HepG2 (cell line): Measurements from ENCODE around the gene NDEL1. TPM values are rescaled to one million over a fixed set of nuclear protein-coding genes. Genes with fewer than 3 reads are reported as not detected.

ENCODE experiments used
- HOXD1 ChIP-seq: sonication (generic); formaldehyde crosslinking; IDR thresholded peaks from 2 replicates; pipeline ENCODE4 v1.5.0; 2020; ENCODE audit warnings: missing genetic modification reagents
- NFE2 ChIP-seq: sonication (generic); formaldehyde crosslinking; IDR thresholded peaks from 2 replicates; pipeline ENCODE4 v1.4.0; 2020; ENCODE audit warnings: missing genetic modification reagents
- RCOR2 ChIP-seq: IDR thresholded peaks from 2 replicates; pipeline ENCODE4 v1.6.1; 2016; ENCODE audit warnings: missing biosample characterization, missing genetic modification reagents
- SNAPC2 ChIP-seq: sonication (generic); formaldehyde crosslinking; IDR thresholded peaks from 2 replicates; pipeline ENCODE4 v1.8.1; 2022; ENCODE audit warnings: mild to moderate bottlenecking, missing genetic modification reagents
- STAT5B ChIP-seq: sonication (generic); formaldehyde crosslinking; IDR thresholded peaks from 2 replicates; pipeline ENCODE4 v1.4.0; 2020; ENCODE audit warnings: missing genetic modification reagents
- USF2 ChIP-seq, 2 experiments: sonication (generic) in 1 of 2; formaldehyde crosslinking in 1 of 2; IDR thresholded peaks; 2 replicates each; pipeline versions ENCODE4 v1.5.1 to v1.6.1; 2011 to 2020; ENCODE audit warnings: borderline replicate concordance in 1 of 2, low read depth in 1 of 2, low read length in 1 of 2, mild to moderate bottlenecking in 1 of 2, missing genetic modification reagents in 1 of 2, moderate library complexity in 1 of 2
- ZBTB44 ChIP-seq: sonication (generic); formaldehyde crosslinking; IDR thresholded peaks from 2 replicates; pipeline ENCODE4 v1.4.0; 2020; ENCODE audit warnings: missing genetic modification reagents
- ZFP82 ChIP-seq: sonication (generic); formaldehyde crosslinking; IDR thresholded peaks from 2 replicates; pipeline ENCODE4 v1.5.1; 2020; ENCODE audit warnings: mild to moderate bottlenecking, missing genetic modification reagents, borderline replicate concordance
- ZNF607 ChIP-seq: sonication (generic); formaldehyde crosslinking; IDR thresholded peaks from 2 replicates; pipeline ENCODE4 v1.5.1; 2020; ENCODE audit warnings: missing genetic modification reagents, mild to moderate bottlenecking, borderline replicate concordance
- ZNF781 ChIP-seq: sonication (generic); formaldehyde crosslinking; IDR thresholded peaks from 2 replicates; pipeline ENCODE4 v1.5.1; 2020; ENCODE audit warnings: borderline replicate concordance, mild to moderate bottlenecking, missing genetic modification reagents; ENCODE audit errors: not compliant biosample characterization
- polyA plus RNA-seq, 8 experiments: library from polyadenylated mRNA; depleted of rRNA in 3 of 8; stranded (reverse) in 7 of 8; unstranded in 1 of 8; fragments of >200 nt; fragmentation: Illumina TruSeq in 4 of 8; extraction: Trizol in 4 of 8; gene quantifications; 2 replicates each; pipeline versions ENCODE4 v1.2.1 to v1.2.3, GENCODE V29; 2011 to 2016; ENCODE audit warnings: low read depth in 4 of 8, missing spikeins in 1 of 8, mixed read lengths in 1 of 8; ENCODE audit not compliant: insufficient read depth in 1 of 8
- total RNA-seq, 5 experiments: library from RNA; depleted of rRNA; stranded (reverse); fragments of >200 nt; fragmentation: Illumina TruSeq; extraction: Trizol; gene quantifications; 2 replicates each; pipeline ENCODE4 v1.2.3, GENCODE V29; 2016; ENCODE audit warnings: low read depth in 1 of 5

Gene NDEL1
- total and polyA plus RNA-seq, 2 of the 13 experiments (the other 11 are each of a cell fraction or from before 2014, with no cell fraction given), result 59.8 to 153 TPM

GRCh38 chr17:8386841-8387240 lies 48.8 kb upstream of the NDEL1 start (continued):
- TF ChIP-seq RCOR2 (CRISPR knock-in tag) (no peak), STAT5B (CRISPR knock-in tag) (no peak), SNAPC2 (CRISPR knock-in tag) (no peak), ZBTB44 (CRISPR knock-in tag) (no peak), USF2 (IDR thresholded peaks at IDR 0.05; ENCODE audit: low read depth, low read length) (no peak), USF2 (CRISPR knock-in tag; IDR thresholded peaks at IDR 0.05; ENCODE audit: borderline replicate concordance) (no peak), ZNF781 (CRISPR knock-in tag) (no peak), NFE2 (CRISPR knock-in tag) (no peak), ZFP82 (no peak), HOXD1 (CRISPR knock-in tag) (no peak), ZNF607 (CRISPR knock-in tag) (no peak)
